HCEC 1CT (cell line): ENCODE measurements around the gene ESRRB.
A peak's percentile ranks its signal among the peaks of the same experiment; 100 is the strongest.
"Not testable (repeated sequence)": the region's sequence is repeated elsewhere in the genome, so short reads cannot be mapped to it uniquely, and the experiment has no call there.

Experiments
- DNase-seq: peaks from one replicate; pipeline ENCODE4 v3.0.0-alpha.2; 2017

Gene ESRRB

DNA sequence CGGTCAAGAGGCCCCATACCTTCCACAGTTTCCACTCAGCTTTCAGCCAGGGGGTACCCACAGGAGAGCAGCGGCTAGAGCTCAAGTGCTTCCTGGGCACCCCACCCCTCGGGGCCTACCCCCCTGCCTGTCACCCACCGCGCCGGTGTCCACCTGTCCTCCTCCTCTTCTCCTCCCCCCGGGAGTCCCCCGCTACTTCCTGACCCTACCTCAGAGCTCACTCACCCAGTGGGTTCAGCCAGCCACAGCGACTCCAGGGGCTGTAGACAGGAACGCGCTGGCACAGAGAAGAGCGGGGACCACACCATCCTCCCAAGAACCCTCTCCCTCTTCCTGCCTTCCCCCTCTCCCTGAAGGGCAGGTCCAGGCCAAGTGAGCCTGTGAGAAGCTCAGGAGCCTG lies 123.0 kb downstream of the ESRRB start:
- DNase-seq = no peak

DNA sequence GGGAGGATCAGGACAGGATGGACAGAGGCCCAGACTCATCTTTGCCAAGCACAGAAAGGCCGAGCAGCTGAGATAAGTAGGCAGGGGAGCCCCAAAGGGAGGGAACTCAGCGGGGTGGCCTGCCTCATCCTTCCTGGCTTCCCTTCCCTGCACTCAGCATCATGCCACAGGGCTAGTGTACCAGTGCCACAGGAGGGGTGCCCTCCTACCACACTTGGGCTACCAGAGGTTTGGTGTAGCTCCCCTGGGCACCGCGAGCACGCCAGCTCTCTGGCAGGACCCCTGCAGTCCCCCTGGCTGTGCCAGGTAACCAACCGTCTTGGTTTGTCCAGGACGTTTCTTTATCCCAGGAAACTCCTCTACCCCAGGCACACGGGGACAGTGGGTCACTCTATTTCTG lies 123.5 kb downstream of the ESRRB start:
- DNase-seq = no peak

DNA sequence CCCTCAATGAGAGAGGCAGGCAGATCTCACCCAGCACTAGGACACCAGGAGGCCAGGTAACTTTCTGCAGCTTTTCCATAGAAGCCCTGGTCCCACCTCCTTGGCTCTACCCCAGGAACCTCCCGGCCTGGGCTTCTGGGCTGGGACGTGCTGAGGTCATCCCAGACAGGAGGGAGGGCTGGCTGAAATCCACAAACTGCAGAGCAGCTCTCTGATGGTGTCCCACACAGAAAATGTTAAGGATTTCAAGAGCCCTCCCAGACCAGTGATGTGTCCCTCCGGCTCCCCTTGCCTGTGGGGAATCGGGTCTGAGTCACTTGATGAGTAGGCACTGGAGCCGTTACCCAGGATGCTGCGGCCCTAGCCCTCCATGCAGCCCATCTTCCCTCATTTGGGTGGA lies 124.1 kb downstream of the ESRRB start:
- DNase-seq = peak; percentile 3

DNA sequence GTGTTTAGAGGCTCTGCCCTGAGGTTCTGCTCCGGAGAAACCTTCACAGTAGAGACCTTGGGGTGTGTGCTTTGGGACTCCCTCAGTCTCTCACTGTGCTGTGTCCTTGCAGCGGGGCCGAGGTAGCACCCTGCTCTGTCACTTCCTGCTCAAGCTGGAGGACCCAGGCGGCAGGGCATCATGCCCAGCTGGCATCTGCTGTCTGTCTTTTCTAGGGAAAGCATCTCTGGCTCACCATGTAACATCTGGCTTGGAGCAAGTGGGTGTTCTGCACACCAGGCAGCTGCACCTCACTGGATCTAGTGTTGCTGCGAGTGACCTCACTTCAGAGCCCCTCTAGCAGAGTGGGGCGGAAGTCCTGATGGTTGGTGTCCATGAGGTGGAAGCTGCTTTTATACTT lies 124.5 kb downstream of the ESRRB start:
- no peak for DNase-seq

DNA sequence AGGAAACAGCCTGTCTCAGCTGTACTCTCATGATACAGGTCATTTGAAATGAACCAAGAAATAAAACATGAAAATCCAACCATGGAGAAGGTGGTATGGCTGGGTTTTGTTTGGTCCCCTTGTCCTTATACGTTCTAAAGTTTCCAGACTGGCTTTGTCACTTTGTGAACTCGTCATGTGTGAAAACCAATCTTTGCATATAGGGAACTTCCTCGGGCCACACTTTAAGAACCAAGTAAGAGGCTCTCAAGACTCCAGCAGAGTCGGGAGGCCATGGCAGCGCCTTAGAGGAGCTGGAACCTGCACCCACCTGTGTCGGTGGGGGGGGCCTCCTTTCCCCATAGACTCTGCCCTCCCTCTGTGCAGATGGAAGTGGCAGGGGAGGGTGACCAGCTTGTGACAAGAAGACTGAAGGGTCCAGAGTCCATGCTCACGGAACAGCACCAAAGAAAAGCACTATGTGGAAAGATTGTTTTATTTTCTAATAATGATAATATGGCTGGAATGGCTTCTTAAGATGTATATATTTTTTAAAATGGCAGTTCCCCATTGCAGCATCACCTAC lies 125.3 kb downstream of the ESRRB start:
- no peak for DNase-seq

DNA sequence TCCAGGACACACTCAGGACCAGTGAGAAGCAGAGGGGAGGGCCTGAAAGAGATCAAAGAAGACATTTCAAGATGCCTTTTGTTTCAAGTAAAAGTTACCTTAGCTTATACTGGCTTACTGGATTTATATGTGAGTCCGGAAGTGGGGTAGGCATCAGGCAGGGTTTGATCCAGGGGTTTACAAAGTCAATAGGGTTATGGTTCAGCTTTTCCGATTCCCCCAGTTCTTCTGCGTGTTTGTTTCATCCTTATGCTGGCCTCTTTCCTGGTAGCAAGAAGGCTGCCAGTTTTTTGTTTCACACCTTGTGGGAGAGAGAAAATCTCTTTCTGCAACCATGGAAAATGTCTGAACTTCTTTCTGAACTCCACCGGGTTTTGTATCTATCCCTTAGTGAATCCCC lies 126.3 kb downstream of the ESRRB start:
- DNase-seq = no peak

DNA sequence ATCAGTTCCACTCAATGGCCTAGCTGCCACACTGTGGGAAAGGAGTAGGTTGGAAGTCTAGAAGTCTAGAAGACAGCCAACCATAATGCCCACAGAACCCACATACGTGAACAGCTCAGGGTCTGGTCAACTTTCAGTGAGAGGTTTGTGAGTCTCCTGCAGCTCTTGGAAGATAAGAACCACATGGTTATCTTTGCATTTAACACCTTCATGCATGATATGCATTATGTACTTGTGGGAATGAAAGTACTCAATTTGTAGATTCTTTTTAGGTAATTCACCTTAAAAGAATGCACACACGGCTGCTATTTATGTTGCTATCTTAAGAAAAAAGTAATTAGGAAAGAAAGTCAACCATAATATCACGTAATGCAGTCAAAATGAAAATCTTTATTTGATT lies 126.7 kb downstream of the ESRRB start:
- no peak for DNase-seq

DNA sequence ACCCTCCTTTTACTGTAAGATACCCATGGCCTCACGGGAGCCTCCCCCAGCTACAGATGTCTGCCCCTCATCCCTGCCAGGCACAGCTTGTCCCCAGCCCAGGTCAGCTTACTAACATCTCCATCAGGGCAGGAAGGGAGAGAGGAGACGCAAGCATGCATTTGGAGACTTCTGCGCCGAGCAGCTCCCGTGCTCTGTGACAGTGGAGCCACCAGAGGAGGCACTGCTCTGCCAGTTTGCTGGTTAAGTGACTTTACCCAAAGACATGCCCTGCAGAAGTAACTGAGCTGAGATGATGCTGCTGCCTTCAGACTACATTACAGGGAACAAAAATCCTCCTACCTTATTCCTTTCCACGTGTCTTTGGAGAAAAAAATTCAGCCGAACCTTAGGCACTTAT lies 133.4 kb downstream of the ESRRB start:
- DNase-seq = no peak

DNA sequence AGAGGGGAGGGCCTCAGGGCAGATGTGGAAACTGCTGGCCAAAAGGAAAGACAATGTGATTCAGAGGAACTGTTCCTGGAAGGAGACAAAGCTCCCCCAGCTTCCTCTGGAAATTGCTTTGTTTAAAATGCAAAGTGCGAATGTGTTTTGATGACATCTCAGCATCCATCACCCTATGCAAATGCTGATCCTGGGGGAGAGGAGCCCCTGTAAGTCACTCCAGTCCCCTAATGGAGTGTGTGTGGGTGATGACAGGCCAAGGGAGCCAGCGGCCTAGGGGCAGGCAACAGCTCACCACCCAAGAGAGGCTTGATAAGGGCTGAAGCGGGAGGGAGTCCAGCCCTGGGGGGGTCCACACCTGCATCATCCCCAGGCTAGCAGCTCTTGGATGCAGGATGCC lies 134.2 kb downstream of the ESRRB start:
- DNase-seq = no peak

DNA sequence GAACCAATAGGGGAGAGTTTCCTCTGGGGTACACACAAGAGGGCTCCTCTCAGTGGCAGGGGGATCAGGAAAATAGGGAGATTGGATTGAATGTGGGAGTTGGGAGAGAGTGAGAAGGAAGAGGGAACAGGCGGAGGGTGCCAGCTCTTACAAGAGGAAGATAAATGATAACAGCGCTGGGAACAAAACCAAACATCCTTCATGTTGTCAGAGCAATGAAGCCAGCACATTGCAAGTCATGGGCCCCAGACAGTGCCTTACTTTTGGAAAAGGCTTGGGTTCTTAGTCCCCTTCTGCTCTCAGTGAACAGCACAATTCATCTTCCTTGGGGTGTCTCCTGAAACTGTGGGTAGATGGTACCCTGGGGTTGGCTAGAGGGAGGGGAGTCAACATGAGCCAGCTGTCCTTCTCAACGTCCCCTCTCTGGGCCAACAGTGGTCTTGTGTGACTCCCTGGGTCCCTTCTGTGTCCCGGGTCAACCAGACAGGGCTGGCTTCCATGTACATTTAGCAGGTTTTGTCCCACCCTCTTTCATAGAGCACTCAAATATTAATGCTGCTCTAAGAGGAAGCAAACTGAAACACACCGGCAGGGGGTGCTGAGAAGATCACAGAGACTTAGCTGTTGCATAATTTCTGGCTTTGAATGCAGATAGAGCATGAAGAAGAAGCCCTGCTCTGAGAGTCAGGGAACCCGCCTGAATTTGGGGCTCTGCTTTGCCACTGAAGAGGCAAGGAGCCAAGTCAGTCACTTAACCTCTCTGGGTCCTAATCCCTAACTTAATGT lies 138.5 kb downstream of the ESRRB start:
- DNase-seq = peak; percentile 20

DNA sequence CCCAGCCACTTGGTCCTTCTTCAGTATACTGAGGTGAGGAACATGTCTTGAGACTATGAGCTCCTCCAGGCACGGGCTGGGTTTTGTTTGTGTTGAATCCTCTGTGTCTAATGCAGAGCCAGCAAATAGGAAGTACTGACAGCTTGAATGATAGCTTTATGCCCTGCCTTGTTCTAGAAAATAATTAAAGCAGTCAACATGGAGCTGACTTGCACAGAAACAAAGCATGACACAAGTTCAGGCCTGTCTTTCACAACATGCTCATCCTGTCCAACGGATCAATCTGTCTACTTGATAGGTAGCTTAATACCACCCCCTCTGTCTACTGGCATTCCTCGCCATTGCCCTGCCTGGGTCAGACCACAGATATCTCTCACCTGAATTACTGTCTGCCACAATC lies 140.9 kb downstream of the ESRRB start:
- DNase-seq = no peak

DNA sequence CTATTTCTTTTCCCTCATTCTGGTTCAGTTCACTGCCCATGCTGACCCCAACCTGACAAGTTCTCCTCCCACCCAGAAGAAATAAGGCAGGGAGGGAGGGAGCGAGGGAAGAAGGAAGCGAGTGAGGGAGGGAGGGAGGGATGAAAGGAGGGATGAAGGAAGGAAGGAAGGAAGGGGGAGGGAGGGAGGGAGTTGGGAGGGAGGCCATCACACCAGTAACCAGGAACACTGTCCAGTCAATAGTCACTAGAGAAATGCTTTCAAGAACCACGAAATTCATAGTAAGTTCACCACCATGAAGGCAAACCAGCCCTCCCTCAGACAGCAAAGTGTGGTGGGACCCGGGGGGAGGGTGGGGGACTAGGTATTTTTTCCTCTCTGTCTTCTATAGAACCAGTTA lies 142.4 kb downstream of the ESRRB start:
- no peak for DNase-seq

DNA sequence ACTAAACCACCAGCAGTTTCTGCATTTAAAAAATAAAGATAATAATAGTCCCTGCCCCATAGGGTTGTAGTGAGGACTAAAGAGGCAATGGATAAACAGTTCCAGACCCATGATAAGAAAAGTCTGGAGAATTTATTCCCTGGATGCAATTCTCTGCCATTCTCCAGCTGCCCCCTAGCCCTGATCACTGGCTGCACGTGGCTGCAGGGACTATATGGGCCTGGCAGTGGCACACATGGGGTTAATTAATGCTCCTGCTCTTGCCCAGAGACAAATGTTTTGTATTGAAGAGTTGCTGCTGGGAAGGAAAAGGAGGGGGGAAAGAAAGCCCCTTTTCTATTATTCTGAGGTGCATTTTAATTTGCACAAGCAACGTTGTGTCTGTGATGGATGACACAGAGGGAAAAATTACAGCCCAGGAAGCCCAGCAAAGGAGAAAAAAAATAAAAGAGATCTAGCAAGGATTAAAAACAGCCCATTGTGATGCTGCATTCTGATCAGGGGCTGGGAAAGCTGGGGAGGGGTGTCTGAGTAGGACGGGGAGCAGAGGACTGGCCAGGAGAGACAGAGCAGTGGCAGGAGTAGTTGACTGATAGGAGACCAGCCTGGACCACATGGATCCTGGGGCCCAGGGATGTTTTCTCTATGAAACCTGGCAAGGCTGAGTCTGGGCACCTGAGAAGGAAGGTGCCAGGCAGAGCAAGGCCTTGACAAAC lies 149.3 kb downstream of the ESRRB start:
- no peak for DNase-seq

DNA sequence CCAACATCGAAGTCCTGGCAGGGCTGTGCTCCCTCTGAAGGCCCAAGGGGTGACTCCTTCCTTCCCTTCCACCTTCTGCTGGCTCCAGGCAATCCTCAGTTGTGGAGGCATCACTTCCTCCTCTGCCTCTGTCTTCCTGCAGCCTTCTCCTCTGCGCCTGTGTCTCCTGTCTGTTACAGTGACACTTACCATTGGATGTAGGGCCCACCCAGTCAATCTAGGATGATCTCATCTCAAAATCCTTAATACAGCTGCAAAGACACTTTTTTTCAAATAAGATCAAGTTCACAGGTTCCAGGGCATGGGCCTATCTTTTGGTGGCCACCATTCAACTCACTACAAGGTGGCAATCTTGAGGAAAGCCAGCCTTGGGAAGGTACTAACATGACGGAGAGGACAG lies 155.1 kb downstream of the ESRRB start:
- DNase-seq = no peak

DNA sequence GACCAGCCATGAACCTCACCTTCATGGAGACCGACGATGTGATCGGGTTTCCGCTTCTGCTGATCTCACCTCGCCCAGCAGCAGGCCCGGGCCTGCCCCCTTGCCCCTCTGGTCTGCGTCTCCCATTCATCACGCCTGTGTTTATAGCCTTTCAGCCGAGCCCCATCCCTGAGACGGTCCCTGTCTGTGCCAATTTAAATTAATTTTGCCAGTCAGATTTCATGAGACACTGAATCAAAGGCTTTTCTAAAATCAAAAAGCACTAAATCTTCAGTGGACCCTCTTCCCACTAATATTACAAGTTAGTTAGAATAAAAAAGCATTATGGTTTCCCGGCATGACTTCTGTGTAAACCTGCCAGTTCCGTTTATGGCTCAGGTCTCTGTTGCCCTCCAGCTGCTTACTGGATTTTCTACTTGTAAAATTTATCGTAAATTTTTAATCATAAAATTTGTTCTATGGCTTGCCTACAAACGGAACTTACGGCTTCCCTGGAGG lies 155.9 kb downstream of the ESRRB start:
- DNase-seq = no peak

DNA sequence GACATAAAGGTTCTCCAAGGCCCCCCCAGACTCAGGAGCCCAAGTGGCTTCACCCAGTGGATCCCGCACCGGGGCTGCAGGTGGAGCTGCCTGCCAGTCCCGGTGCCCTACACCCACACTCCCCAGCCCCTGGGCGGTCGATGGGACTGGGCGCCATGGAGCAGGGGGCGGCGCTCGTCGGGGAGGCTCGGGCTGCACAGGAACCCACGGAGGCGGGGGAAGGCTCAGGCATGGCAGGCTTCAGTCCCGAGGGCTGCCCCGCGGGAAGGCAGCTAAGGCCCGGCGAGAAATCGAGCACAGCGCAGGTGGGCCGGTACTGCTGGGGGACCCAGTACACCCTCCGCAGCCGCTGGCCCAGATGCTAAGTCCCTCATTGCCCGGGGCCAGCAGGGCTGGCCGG lies 160.7 kb downstream of the ESRRB start:
- not testable (repeated sequence) for DNase-seq

DNA sequence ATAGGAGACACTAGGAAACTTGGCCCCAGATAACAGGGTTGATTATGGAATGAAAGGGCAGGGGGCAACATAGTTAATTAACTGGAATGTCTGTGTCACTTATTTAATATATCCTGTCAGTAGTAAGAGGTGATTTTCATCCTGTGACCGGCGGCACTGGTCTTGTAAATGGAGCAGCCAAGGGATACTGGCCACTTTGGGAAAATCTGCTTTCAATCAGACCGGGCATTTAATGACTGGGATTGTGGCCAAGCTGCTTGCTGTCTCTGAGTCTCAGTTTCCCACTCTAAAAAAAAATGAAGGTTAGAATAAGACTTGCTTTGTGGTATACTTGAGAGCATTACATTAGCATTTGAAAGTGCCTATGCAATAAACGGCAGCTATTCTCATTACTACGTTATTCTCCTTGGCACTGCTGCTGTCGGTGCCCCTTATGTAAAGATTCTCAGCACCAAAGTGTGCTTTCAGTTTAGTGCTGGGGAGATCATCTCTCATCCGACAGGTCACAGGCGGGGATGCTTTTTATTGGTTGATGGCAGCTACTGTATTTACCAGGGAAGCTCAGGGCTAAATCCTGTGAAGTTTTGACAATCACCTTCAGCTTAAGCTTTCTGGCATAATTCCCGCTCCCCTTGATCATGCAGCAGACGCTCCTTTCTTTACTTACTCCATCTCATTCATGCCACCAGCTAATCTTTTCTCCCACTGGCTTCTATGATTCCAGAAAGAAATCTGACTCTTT lies 162.1 kb downstream of the ESRRB start:
- no peak for DNase-seq

DNA sequence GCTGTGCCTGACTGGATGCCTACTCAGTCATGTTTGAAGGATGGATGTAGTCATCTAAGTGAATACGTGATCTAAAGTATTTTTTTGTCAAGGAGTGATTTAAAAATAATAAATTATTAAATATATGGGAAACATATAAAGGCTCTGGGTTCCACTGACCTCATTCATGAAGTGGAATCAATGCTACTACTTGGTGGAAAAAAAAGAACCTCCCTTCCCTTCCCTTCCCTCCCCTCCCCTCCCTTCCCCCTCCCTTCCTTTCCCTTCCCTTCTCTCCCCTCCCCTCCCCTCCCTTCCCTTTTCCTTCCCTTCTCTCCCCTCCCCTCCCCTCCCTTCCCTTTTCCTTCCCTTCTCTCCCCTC lies 162.7 kb downstream of the ESRRB start:
- no peak for DNase-seq

DNA sequence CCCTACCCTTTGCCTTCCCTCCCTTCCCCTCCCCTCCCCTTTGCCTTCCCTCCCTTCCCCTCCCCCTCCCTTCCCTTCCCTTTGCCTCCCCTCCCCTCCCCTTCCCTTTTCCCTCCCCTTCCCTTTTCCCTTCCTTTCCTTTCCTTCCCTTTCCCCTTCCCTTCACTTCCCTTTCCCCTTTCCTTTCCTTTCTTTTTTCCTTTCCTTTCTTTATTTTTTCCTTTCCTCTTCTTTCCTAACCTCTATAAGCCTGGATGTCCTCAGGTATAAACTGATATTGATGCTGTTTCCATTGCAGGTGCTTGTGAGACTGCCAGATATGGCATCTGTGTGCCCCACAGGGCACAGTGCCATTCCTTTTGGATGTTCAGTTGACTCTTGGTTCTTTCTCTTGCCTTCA lies 163.2 kb downstream of the ESRRB start:
- DNase-seq = no peak

DNA sequence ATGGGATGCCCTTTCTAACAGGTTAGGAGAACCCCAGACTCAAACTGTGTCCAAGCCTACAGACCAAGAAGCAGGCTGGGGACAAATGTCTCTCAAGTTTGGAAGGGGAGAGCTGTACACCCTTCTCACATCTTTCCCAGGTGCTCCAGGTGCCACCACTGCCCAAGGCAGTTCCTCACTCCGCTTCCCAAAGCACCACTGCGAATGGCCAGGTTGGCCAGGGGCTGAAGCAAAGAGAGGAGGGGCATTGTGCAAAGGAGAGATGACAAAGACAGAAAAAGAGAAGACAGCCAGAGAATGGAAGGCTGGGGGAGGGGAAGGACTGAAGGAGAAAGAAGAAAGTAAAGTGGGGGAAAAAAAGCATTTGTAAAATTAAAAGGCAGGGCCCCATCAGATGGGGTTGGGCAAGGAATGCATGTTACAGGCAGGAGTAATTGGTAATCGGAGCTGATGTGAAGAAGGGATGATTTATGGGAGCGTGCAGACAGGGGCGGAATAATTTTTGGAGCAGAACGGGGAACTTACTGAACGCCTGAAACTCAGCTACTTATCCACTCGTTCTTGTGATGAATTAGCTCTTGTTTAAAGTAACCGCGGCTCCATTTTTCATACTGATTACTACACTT lies 165.8 kb downstream of the ESRRB start:
- DNase-seq = no peak

DNA sequence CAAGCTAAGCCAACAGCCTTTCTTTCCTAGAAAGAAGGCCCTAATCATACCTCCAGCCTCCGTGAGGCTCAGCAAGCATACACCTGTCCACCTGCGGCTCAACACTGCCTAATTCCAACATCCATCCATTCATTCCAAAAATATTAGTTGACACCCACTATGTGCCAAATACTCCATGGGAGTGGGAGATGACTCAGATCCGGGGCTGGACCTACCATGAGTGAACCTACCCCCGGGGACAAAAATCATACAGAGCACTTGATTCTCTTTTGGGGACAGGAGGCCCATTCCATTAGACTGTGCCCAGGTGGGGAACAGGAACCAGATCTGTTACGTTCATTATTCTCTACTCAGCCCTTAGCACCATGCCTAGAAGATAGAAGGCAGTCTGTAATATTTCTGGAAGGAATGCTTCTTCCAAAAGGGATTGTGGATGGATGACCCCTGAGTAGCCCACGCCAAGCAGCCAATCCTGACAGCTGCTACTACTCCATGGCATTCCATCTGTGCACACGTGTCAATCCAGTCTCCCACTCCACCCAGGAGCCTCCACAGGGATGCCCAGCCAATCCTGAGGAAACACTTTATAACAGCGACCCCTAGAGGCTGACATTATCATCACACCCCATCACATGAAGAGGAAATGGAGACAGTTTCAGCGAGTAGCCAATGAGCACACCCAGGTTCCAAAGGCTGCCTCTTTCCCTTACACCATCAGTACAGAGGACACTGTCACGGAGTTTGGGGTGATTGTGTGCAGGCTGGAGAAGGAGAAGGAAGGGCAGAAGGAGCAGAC lies 170.7 kb downstream of the ESRRB start:
- peak; percentile 7 for DNase-seq

DNA sequence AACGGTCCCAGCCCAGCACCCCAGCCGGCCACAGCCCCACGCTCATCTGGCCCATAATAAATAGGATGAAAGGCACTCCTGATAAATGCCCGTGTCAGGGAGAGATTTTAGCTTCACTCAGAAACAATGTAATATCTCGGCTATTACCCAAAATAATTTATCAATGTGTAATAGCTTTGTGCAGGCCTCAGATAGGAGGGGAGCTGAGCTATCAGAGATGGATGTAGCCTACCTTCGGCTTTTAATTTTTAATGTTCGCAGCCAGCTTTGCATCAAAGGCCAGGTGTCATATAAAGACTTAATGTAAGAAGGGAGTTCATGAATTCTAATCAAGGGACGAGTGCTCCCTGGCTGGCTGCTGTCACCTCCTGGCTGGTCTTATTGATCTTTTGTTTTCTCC lies 171.9 kb downstream of the ESRRB start:
- no peak for DNase-seq
